Endothelial cell of umbilical vein (primary cell): ENCODE results near the gene SCAND1. TPM values are rescaled to one million over a fixed set of nuclear protein-coding genes. Genes with fewer than 3 reads are reported as not detected.

Experiments used
- BruUV-seq: library from RNA; stranded (reverse); fragments of 400-500 nt; replicated peaks from 2 replicates; lab custom pipeline; 2021; lab: Mats Ljungman, UMichigan
- CTCF ChIA-PET: fragments of 300-600, 350-600 bp; sonication (Branson Sonifier 250); formaldehyde crosslinking; loops from one replicate; lab custom pipeline; 2021; ENCODE audit warnings: antibody characterized with exemption, inconsistent platforms; lab: Charles Lee
- POLR2A ChIA-PET: fragments of 300-600, 350-600 bp; sonication (Branson Sonifier 250); formaldehyde crosslinking; loops from one replicate; lab custom pipeline; 2021; ENCODE audit warnings: antibody characterized with exemption, inconsistent platforms; lab: Charles Lee
- DNase-seq: peaks from one replicate; pipeline ENCODE4 v3.0.0-alpha.2; 2011; ENCODE audit warnings: low read depth, low spot score
- FAIRE-seq: peaks from 2 replicates; lab custom pipeline; 2011; peaks lifted over from hg19 to GRCh38; lab: Jason Lieb, UNC
- H2AFZ ChIP-seq: 2 replicates; pipeline ENCODE4 v1.6.0; 2012; ENCODE audit warnings: low read depth, low read length, control low read depth, inconsistent platforms
- H3K27ac ChIP-seq: 2 replicates; pipeline ENCODE4 v1.5.1; 2011; ENCODE audit warnings: low read depth, mild to moderate bottlenecking, control low read depth, low read length, moderate library complexity; ENCODE audit not compliant: insufficient read depth
- H3K27me3 ChIP-seq, 2 experiments: 2 replicates each; pipeline versions ENCODE4 v1.6.0 to v1.6.1; 2011; ENCODE audit warnings: low read length in 2 of 2, mixed read lengths in 1 of 2; ENCODE audit not compliant: control insufficient read depth in 2 of 2, insufficient read depth in 2 of 2
- H3K36me3 ChIP-seq, 2 experiments: 2 replicates in 1 of 2; 3 replicates in 1 of 2; pipeline ENCODE4 v1.5.1; 2011; ENCODE audit warnings: low read length in 2 of 2, mild to moderate bottlenecking in 1 of 2, moderate library complexity in 1 of 2; ENCODE audit not compliant: control insufficient read depth in 2 of 2, insufficient read depth in 2 of 2; ENCODE audit errors: extremely low read depth in 1 of 2
- H3K4me1 ChIP-seq: 3 replicates; pipeline ENCODE4 v1.5.1; 2011; ENCODE audit warnings: mild to moderate bottlenecking, low read length; ENCODE audit not compliant: control insufficient read depth, insufficient read depth; ENCODE audit errors: extremely low read depth
- H3K4me2 ChIP-seq: 2 replicates; pipeline ENCODE4 v1.6.1; 2011; ENCODE audit warnings: low read length, control low read depth, mixed read lengths; ENCODE audit not compliant: insufficient read depth
- H3K4me3 ChIP-seq, 3 experiments: fragments of 200-600 bp in 1 of 3; sonication (generic), shearing (Covaris generic) in 1 of 3; replicated peaks in 1 of 3; 2 replicates each; pipeline ENCODE4 v1.5.1; 2011 to 2016; ENCODE audit warnings: control low read depth in 3 of 3, low read length in 3 of 3, mild to moderate bottlenecking in 2 of 3, inconsistent platforms in 1 of 3, low read depth in 1 of 3, moderate library complexity in 1 of 3; ENCODE audit not compliant: insufficient read depth in 1 of 3
- H3K79me2 ChIP-seq: 2 replicates; pipeline ENCODE4 v1.6.0; 2012; ENCODE audit warnings: low read length, inconsistent platforms; ENCODE audit not compliant: control insufficient read depth, insufficient read depth
- H3K9ac ChIP-seq: replicated peaks from 2 replicates; pipeline ENCODE3; 2011; ENCODE audit warnings: low read length, control low read depth; ENCODE audit not compliant: insufficient read depth; ENCODE audit errors: extremely low read depth
- H3K9me1 ChIP-seq: replicated peaks from 3 replicates; pipeline ENCODE4 v1.6.0; 2011; ENCODE audit warnings: mild to moderate bottlenecking, low read length; ENCODE audit not compliant: control insufficient read depth, insufficient read depth; ENCODE audit errors: extremely low read depth
- H3K9me3 ChIP-seq: replicated peaks from 2 replicates; pipeline ENCODE4 v1.5.1; 2012; ENCODE audit warnings: low read length, inconsistent platforms; ENCODE audit not compliant: control insufficient read depth, insufficient read depth
- H4K20me1 ChIP-seq: replicated peaks from 2 replicates; pipeline ENCODE3; 2011; ENCODE audit warnings: mild to moderate bottlenecking, low read length; ENCODE audit not compliant: control insufficient read depth, insufficient read depth; ENCODE audit errors: extremely low read depth
- CTCF ChIP-seq, 2 donors: IDR thresholded peaks; 1 replicate in 1 of 2; 2 replicates in 1 of 2; pipeline ENCODE4 v1.5.1; 2011; ENCODE audit warnings: low read length in 2 of 2, mild to moderate bottlenecking in 2 of 2, moderate library complexity in 2 of 2, control low read depth in 1 of 2, inconsistent platforms in 1 of 2, low read depth in 1 of 2; ENCODE audit not compliant: insufficient read depth in 1 of 2; ENCODE audit errors: extremely low read depth in 1 of 2
- EZH2 ChIP-seq: IDR thresholded peaks from 2 replicates; pipeline ENCODE4 v1.6.1; 2012; ENCODE audit warnings: borderline replicate concordance, low read depth, mild to moderate bottlenecking, moderate library complexity, low read length, inconsistent platforms; ENCODE audit not compliant: severe bottlenecking
- FOS ChIP-seq: IDR thresholded peaks from 2 replicates; pipeline ENCODE4 v1.6.1; 2011; ENCODE audit warnings: mild to moderate bottlenecking, low read length, moderate library complexity, borderline replicate concordance; ENCODE audit not compliant: insufficient read depth
- GATA2 ChIP-seq: IDR thresholded peaks from 2 replicates; pipeline ENCODE4 v1.7.0; 2011; ENCODE audit warnings: low read depth, mild to moderate bottlenecking, moderate library complexity, mixed read lengths, low read length; ENCODE audit not compliant: insufficient read length, insufficient read depth
- JUN ChIP-seq: IDR thresholded peaks from 2 replicates; pipeline ENCODE4 v1.6.1; 2011; ENCODE audit warnings: borderline replicate concordance, low read depth; ENCODE audit not compliant: insufficient read length, insufficient read depth
- MAX ChIP-seq: IDR thresholded peaks from 2 replicates; pipeline ENCODE4 v1.6.1; 2011; ENCODE audit not compliant: insufficient read depth, insufficient read length
- MYC ChIP-seq: IDR thresholded peaks from one replicate; pipeline ENCODE4 v1.6.1; 2011; ENCODE audit warnings: mild to moderate bottlenecking, low read depth, low read length
- POLR2A ChIP-seq: IDR thresholded peaks from 2 replicates; pipeline ENCODE4 v1.6.1; 2012; ENCODE audit warnings: low read depth, mild to moderate bottlenecking, control low read depth, low read length
- POLR2AphosphoS5 ChIP-seq: IDR thresholded peaks from 2 replicates; pipeline ENCODE4 v1.6.1; 2012; ENCODE audit warnings: low read depth, mild to moderate bottlenecking, control low read depth, low read length, moderate library complexity; ENCODE audit not compliant: insufficient read depth
- dilution Hi-C: fragments of 300-500 bp; cut with MboI; formaldehyde crosslinking; loops from one replicate; pipeline ENCODE4 v1.15.0; 2019; ENCODE audit warnings: low sequenced_read_pairs; ENCODE audit not compliant: extremely low pct_ligation_motif_present
- intact Hi-C: fragments of 100-400 bp; cut with micrococcal nuclease; formaldehyde crosslinking; loops from one replicate; pipeline ENCODE4 v1.10.0; 2022
- polyA plus RNA-seq, 4 experiments: library from polyadenylated mRNA; depleted of rRNA in 3 of 4; stranded (reverse) in 3 of 4; unstranded in 1 of 4; fragments of >200 nt; gene quantifications; 2 replicates each; pipeline versions ENCODE4 v1.2.1 to v1.2.3, GENCODE V29; 2011 to 2012; ENCODE audit warnings: missing spikeins in 1 of 4
- total RNA-seq: library from RNA; stranded (reverse); gene quantifications from 2 replicates; pipeline ENCODE4 v1.2.3, GENCODE V29; 2021

Gene SCAND1
- total and polyA plus RNA-seq, 2 donors (not counting 3 experiments of a cell fraction or from before 2014, with no cell fraction given): 83.5 to 85.7 TPM

GRCh38 chr20:35942243-35942642 is 12.1 kb downstream of the SCAND1 start:
- H3K4me1 ChIP-seq: no peaks in the 10 kb centered on the region
- H3K4me3 ChIP-seq: no peak overlapping the region
- DNase-seq (no peak), FAIRE-seq (no peak)
- H3K36me3 ChIP-seq: peaks cover 0 to 19% of the 10 kb centered on the region in 2 experiments
- H3K9ac ChIP-seq: no peak overlapping the region
- ChIA-PET CTCF (interaction anchor here (2.4 kb wide), 1 partner anchor 12 kb away, joined by 9 read pairs; the partner anchor contains the start of gene SCAND1), POLR2A (interaction anchor here (1.0 kb wide), 1 partner anchor 12 kb away, joined by 5 read pairs; the partner anchor contains the start of gene SCAND1)
- dilution Hi-C loops: no loop called here
- H3K27ac ChIP-seq: no peak overlapping the region
- no peaks in the 10 kb centered on the region for H3K79me2 ChIP-seq
- no TSS peak for BruUV-seq
- TF ChIP-seq FOS: no peak
- TF ChIP-seq JUN: no peak
- no peak for TF ChIP-seq POLR2AphosphoS5
- TF ChIP-seq POLR2A: no peak
- TF ChIP-seq MYC: no peak
- TF ChIP-seq CTCF (IDR thresholded peaks at IDR 0.05; ENCODE audit: extremely low read depth in 1 of 2, insufficient read depth in 1 of 2, low read depth in 1 of 2, low read length in 2 of 2): no peak
- TF ChIP-seq EZH2: no peak
- TF ChIP-seq GATA2: no peak
- TF ChIP-seq MAX: no peak
- H4K20me1 ChIP-seq: no peaks in the 10 kb centered on the region
- no peak overlapping the region for H3K4me2 ChIP-seq
- no peaks in the 10 kb centered on the region for H3K9me1 ChIP-seq
- H3K27me3 ChIP-seq: no peaks in the 10 kb centered on the region
- H3K9me3 ChIP-seq: no peaks in the 10 kb centered on the region
- H2AFZ ChIP-seq: no peak overlapping the region
- intact Hi-C loops: no loop called here
